Activated T-helper 9 cell treated with anti-CD3 and anti-CD28 coated beads, Interleukin-2, amount 50 U/mL, for 16 hours (primary cell): ENCODE results near the gene VAMP2.
"Not testable (repeated sequence)": the region's sequence is repeated elsewhere in the genome, so short reads cannot be mapped to it uniquely, and the experiment has no call there.

Source experiments
- DNase-seq: peaks from one replicate; pipeline ENCODE4 v3.0.0-alpha.2; 2020; ENCODE audit warnings: low read depth

VAMP2 gene

GRCh38 chr17:8176197-8176940 is 13.6 kb upstream of the VAMP2 start, which contains the start of gene TMEM107:
TSS of gene TMEM107 (minus strand) at chr17:8176380. CDS start at chr17:8176286, 94 bp downstream.
- peak; percentile 81 for DNase-seq

- DNase-seq = no peak
Observed at GRCh38 chr17:8175795-8176196, 13.0 kb upstream of the VAMP2 start.

GRCh38 chr17:8173871-8174322 is 11.1 kb upstream of the VAMP2 start:
- no peak for DNase-seq

- peak; percentile 66 for DNase-seq
Observed at GRCh38 chr17:8173056-8173870, 10.5 kb upstream of the VAMP2 start.

- DNase-seq = not testable (repeated sequence)
Observed at GRCh38 chr17:8170186-8170585, 7.4 kb upstream of the VAMP2 start.

- no peak for DNase-seq
Observed at GRCh38 chr17:8167526-8167925, 4.8 kb upstream of the VAMP2 start.

- no peak for DNase-seq
Observed at GRCh38 chr17:8166731-8167130, 4.0 kb upstream of the VAMP2 start.

- DNase-seq = no peak
Observed at GRCh38 chr17:8164815-8165131, 2.0 kb upstream of the VAMP2 start.

- DNase-seq = peak; percentile 54
Observed at GRCh38 chr17:8163978-8164814, 1.4 kb upstream of the VAMP2 start.

GRCh38 chr17:8162997-8163977 is 539 bp upstream of the VAMP2 start:
- no peak for DNase-seq

- no peak for DNase-seq
Observed at GRCh38 chr17:8161289-8162232, 1.2 kb downstream of the VAMP2 start.

- no peak for DNase-seq
Observed at GRCh38 chr17:8160741-8161221, 2.0 kb downstream of the VAMP2 start.

GRCh38 chr17:8160224-8160577 is 2.5 kb downstream of the VAMP2 start:
- no peak for DNase-seq

GRCh38 chr17:8159459-8160223 is 3.1 kb downstream of the VAMP2 start:
- DNase-seq = no peak

GRCh38 chr17:8159032-8159400 is 3.7 kb downstream of the VAMP2 start:
- no peak for DNase-seq

- peak; percentile 81 for DNase-seq
Observed at GRCh38 chr17:8158267-8159031, 4.3 kb downstream of the VAMP2 start.

- DNase-seq = peak; percentile 100
Observed at GRCh38 chr17:8156246-8156992, 6.3 kb downstream of the VAMP2 start.

GRCh38 chr17:8155996-8156245 is 6.8 kb downstream of the VAMP2 start:
- no peak for DNase-seq
